GM18499 (cell line): ENCODE data around the gene ZCWPW1.
"Not testable (repeated sequence)": the region's sequence is repeated elsewhere in the genome, so short reads cannot be mapped to it uniquely, and the experiment has no call there.

Source experiments
- ATAC-seq: cut with Tn5 transposase; IDR thresholded peaks from one replicate; pipeline ENCODE4 v1.9.1; 2021; ENCODE audit warnings: moderate number of reproducible peaks; ENCODE audit not compliant: insufficient read depth, unreplicated experiment

Gene ZCWPW1

DNA sequence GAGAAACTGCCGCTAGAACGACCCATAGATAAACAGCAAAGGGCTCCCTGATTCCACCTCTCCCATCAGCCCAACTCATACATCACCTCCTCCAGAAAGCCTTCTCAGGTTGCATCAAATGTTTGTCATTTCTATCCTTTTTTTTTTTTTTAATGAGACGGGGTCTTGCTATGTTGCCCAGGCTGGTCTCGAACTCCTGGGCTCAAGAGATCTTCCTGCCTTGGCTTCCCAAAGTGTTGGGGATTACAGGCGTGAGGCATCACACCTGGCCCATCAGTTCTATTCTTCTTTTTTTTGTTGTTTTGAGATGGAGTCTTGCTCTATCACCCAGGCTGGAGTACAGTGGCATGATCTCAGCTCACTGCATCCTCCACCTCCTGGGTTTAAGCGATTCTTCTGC is 28.5 kb upstream of the ZCWPW1 start:
- no peak for ATAC-seq

DNA sequence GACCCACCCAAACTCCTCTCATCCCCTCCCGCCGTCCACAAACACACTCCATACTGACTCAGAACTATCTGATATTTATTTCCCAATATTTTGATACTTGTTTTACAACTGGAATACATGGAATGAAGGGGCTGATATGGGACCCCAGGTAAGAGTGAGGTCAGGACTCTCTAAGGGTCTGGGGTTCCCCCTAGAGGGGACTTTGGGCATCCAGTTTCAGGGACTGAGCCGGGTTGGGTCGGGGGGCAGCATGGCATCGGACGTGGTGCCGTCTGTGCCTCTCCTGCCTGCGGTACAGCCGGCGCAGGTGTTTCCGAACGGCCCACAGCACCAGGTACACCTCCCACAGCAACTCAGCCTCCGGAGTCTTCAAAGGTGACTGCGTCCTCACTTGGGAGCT is 28.1 kb upstream of the ZCWPW1 start:
- no peak for ATAC-seq

DNA sequence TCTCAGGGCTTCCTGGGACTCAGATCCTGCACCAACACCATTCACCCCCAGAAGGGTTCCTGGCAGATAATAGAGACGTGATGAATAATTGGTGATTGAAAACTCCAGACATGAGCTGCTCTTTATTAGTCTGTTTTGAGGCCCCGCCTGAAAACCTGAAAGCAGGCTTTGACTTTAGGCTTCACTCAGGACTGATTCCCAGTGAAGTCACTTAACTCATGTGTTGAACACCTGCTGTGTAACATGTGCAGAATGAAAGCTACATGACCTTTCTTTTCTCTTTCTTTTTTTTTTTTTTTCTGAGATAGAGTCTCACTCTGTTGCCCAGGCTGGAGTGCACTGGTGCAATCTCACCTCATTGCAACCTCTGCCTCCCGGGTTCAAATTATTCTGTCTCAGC is 26.7 kb upstream of the ZCWPW1 start:
- ATAC-seq = no peak

DNA sequence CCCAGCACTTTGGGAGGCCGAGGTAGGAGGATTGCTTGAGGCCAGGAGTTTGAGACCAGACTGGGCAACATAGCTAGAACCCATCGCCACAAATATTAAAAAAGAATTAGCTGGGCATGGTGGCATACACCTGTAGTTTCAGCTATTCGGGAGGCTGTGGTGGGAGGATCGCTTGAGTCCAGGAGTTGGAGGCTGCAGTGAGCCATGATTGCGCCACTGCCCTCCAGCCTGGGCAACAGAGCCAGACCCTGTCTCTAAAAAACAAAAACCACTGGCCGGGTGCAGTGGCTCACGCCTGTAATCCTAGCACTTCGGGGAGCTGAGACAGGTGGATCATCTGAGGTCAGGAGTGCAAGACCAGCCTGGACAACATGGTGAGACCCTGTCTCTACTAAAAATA is 25.4 kb upstream of the ZCWPW1 start:
- not testable (repeated sequence) for ATAC-seq

DNA sequence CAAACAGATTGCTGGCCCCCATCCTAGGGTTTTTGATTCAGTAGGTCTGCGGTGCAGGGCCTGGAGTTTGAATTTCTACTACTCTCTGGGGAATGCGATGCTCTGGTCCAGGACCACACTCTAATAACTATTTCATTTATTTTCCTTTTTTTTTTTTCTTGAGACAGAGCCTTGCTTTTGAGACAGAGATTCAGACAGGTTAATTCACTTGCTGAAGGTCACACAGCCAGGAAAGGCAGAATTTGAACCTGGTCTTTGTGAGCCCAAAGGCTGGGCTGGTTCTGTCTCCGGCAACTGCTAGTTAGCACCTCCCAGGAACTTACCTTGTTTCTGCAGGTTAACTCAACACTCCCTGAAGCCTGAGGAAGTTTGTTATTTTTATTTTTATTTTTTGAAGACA is 24.0 kb upstream of the ZCWPW1 start:
- no peak for ATAC-seq

DNA sequence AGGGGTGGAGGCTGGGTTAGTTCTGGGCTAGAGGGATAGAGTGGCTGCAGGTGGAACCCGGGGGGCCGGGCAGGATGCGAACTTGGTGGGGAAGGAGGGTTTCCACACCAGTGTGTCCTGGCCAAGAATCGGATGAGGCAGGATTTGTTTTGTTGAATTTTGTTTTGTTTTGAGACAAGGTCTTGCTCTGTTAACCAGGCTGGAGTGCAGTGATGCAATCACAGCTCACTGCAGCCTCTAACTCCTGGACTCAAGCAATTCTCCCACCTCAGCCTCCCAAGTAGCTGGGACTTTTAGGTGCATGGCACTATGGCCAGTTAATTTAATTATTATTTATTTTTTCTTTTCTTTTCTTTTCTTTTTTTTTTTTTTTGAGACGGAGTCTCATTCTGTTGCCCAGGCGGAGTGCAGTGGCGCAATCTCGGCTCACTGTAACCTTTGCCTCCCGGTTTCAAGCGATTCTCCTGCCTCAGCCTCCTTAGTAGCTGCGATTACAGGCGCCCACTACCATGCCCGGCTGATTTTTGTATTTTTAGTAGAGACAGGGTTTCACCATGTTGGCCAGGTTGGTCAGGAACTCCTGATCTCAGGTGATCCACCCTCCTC is 20.8 kb upstream of the ZCWPW1 start:
- ATAC-seq = no peak

DNA sequence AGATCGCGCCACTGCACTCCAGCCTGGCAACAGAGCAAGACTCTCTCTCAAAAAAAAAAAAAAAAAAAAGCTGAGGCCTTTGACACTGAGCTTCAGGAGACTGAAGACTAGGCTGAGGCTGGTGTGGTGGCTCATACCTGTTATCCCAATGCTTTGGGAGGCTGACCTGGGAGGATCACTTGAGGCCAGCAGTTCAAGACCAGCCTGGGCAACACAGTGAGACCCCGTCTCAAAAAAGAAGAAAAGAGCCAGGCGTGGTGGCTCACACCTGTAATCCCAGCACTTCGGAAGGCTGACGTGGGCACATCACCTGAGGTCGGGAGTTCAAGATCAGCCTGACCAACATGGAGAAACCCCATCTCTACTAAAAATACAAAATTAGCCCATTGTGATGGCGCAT is 18.9 kb upstream of the ZCWPW1 start:
- ATAC-seq = not testable (repeated sequence)

DNA sequence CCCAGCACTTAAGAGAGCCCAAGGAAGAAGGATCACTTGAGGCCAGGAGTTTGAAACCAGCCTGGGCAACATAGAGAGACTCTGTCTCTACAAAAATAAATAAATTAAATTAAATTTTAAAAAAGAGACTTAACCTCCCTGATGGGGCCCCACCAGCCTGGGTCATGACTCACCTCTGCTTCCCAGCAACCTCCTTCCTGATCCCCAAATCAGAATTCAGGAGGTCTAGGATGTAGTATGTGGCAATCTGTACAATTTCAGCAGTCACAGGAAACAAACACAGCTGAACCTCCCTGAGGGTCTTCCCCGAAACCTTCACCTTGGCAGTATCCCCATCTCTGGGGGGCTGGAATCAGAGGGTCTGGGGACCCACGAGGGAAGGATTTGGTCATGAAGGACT is 17.5 kb upstream of the ZCWPW1 start:
- ATAC-seq = no peak

DNA sequence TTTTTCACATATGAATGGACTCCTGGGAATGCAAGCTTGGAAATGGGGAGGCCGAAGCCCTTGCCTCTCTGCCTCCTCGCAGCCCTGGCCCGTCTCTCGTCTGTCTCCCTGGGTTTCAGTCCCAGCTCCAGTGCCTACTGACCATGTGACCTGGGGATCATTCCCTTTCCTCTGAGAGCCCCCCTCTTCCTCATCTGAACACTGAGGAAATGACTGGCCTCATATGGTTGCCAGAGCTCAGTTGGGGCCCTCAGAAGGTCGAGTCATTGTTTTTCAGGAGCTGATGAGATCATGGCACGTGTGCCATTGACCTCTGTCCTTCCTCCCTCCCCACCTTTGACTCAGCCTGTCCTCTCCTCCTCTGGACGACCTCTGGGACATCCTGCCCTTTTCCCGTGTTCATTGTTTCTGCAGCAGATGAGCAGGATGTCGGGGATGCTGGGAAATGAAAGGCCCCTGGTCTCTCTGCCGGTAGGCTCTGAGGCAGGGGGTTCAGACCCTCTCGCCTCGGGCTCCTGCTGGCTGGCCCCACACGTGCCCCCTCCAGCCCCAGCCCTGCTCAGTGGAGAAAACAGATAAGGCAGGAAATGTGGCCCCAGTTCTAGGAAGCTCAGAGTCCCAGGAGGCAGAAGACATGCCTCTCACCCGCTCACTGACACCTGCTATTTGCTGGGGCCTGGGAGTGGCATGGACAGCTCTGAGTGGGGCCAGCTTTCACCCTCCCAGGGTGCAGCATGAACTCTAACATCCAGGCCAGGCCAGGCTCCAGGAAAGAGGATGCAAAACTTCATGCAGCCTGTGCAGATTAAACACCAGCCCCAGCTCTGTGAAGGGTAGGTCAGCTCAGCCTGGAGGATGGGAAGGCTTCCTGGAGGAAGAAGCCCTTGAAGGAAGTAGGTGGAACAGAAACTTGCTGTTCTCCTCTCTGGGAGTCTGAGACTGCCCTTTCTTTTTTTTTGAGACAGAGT is 16.1 kb upstream of the ZCWPW1 start:
- ATAC-seq = no peak

DNA sequence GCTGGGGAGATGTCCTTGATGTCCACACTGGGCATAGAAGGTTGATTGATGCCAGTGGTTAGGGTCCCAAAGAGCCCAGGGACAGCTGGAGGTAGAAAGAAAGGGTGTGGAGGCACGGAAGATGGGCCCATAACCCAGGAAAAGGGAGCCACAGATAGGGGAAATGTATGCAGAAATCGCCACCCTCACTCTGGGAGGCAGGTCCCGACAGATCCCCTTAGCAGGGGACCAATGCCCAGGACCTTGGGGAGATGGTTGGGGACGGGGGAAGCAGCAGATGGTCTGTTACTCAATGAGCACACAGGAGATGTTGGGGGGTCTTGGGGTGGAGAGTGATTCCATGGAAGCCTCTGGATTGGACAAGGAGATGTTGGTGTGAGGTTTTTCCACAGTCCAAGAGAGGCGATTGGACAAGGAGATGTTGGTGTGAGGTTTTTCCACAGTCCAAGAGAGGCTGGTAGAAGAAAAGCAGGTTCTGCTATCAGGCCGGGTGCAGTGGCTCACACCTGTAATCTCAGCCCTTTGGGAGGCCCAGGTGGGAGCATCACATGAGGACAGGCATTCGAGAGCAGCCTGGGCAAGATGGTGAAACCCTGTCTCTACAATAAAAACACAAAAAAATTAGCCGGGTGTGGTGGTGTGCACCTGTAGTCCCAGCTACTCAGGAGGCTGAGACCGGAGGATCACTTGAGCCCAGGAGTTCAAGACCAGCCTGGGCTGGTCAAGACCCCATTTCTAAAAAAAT is 14.8 kb upstream of the ZCWPW1 start:
- ATAC-seq = no peak

DNA sequence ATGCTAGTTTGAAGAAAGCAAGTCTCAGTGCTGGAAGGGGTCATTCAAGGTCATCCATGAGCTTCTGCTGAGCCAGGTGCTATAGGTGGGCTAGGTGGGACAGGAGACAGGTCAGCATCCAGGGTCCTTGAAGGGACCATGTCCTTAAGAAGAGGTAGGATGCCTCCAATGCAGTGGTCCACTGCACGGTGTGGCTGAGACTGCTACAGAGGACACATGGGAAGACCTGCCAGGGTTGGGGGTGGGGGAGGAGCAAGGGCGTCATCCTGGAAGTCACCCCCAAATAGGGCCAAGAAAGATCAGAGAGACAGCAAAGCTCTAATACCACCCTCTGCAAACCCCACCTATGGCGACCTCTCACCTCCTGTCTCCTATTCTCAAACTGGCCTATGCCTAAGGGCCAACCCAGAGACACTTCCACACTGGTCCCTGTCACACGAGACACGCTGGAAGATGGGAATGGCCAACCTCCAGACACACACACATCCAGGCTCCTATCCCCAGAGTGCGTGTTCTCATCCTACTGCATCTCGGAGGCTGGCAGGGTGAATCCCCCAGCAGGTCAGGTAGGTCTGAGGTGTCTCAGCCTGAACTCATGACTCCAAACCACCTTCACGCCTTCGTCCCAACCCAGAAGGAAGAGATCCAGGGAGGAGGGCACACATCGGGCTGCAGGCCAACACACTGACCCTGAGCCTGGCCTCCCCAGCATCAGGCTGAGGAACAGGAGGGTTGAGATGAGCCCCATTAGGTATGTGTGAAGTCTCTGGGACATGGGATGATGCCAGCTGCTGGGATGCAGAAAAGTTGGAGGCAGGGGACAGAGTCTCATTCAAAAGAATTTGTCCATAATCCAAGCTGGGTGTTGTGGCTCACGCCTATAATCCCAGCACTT is 13.4 kb upstream of the ZCWPW1 start:
- ATAC-seq = no peak

DNA sequence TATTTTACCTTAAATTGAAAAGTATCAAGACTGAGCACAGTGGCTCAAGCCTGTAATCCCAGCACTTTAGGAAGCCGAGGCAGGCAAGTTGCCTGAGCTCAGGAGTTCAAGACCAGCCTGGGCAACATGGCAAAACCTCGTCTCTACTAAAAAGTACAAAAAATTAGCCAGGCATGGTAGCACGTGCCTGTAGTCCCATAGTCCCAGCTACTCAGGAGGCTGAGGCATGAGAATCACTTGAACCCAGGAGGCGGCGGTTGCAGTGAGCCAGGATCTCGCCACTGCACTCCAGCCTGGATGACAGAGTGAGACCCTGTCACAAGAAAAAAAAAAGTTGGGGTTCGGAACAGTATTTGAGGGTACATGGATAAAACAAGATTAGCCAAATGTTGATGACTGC is 10.7 kb upstream of the ZCWPW1 start:
- ATAC-seq = not testable (repeated sequence)

DNA sequence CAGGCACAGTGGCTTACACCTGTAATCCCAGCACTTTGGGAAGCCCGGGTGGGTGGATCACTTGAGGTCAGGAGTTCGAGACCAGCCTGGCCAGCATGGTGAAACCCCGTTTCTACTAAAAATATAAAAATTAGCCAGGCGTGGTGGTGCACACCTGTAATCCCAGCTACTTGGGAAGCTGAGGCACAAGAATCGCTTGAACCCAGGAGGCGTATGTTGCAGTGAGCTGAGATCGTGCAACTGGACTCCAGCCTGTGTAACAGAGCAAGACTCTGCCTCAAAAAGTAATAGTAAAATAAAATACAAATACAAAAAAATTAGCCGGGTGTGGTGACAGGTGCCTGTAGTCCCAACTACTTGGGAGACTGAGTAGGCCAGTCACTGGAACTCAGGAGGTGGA is 10.2 kb upstream of the ZCWPW1 start:
- not testable (repeated sequence) for ATAC-seq

DNA sequence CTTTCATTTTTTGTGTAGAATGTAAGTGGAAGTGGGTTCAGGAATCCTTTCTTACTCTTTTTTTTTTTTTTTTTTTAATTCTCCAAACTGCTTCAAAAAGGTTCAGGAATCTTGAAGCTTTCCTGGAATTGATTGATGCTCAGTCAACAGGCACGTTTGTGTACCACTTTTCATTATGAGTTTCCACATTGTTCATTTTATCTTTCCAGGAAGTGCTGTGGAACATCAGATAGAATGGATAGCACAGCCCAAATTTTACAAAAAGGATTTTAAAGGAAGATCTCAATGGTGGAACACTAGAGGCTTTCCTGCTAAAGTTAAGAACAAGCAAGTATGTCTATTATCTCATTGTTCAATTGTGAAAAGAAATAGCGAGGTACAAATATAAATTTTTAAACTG is 9.7 kb upstream of the ZCWPW1 start:
- no peak for ATAC-seq

DNA sequence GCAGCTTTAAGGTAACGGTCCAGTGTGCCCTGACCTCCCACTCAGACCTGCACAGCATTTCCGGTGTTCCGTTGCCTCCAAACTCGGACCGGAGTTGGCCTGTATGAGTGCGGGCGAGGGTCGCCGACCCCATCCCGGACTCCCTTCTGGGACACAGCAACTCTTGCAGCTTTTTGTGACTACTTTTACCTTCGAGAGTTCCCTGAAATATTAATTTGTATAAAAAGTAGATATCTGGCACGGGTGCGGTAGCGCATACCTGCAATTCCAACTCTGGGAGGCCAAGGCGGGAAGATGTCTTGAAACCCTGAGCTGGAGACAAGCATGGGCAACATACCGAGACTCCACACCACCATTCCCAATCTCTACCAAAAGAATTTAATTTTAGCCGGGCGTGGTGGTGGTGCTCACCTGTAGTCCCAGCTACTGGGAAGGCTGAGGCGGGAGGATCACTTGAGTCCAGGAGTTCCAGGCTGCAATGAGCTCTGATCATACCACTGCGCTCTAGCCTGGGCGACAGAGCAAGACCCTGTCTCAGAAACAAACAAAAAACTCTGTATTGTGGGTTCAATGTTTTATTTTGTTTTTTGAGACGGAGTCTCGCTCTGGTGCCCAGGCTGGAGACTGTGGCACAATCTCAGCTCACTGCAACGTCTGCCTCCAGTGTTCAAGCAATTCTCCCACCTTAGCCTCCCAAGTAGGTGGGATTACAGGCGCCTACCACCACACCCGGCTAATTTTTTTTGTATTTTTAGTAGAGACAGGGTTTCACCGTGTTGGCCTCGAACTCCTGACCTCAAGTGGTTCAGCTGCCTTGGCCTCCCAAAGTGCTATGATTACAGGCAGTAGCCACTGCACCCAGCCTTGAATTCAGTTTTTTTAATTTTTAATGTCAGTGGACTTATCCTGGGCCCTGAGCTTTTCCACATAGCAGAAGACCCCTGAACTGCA is 8.9 kb upstream of the ZCWPW1 start:
- no peak for ATAC-seq

DNA sequence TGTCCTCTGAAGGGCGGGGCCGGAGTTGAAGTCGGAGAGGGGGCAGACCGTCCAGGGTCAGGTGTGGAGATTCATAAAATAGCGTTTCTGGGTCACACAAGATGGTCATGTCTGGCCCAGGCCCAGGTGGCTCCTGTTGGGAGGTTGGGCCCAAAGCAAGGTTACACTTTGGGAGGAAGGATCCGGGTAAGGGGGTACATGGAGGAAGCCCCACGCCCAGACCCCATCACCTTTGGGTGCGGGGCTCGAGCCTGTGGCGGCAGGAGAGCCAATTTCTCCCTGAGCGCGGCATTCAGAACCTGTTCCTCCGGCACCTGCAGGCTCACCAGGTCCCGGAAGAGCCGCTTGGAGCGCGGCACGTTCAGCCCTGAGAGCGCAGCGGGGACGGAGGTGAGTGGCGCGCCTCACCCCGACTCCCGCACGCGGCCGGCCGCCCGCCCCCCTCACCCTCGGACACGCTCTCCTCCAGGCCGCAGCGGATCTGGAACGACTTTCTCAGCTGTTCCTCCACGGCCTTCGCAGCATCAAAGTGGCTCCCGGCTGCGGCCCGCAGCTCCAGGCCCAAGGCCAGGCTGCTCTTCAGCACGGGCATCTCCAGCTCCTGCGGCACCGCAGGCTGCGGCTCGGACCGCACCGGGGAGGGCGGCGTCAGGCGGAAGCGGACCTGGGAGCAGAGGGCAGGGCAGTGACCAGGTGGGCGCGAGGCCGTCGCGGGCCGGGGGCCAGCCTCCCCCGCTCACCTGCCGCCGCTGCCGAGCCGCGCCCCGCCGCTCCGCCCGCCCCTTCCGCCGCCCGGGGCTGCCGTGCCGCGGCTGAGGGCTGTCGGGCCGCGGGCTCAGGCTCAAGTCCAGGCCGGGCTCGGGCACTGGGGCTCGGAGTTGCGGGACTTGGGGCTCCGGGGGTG is 7.2 kb upstream of the ZCWPW1 start:
- peak; percentile 10 for ATAC-seq

DNA sequence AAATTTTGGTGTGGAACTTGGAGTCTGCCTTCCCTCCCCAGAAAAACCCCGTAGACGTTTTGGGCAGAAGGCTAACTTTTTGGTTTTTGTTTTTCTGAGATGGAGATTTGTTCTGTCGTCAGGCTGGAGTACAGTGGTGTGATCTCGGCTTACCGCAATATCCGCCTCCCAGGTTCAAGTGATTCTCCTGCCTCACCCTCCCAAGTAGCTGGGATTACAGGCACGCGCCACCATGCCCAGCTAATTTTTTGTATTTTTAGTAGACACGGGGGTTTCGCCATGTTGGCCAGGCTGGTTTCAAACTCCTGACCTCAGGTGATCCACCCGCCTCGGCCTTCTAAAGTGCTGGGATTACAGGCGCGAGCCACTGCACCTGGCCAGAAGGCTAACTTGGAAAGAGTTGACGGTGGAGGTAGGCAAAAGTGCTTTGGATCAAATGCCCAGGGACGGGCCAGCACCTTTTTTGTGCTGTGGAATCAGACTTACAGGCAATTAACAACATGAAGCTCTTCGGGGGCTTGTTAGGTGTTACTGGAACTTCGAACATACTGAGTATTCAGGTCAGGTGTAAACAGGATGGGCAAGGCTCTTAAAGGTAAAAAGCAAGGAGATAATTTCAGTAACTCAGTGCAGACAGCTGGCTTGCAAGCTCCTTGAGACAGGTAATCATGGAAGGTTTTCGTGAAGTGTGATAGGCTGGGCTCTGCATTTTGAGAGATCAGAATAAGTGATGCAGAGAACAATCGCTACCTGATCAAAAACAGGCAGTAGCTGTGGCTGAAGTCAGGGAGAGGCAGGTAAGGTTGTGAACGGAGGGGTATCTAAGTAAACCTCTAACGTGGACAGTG is 6.0 kb upstream of the ZCWPW1 start:
- no peak for ATAC-seq
